Karpas-422 (cell line): Measurements from ENCODE around the gene ITGAD. TPM values are rescaled to one million over a fixed set of nuclear protein-coding genes. Genes with fewer than 3 reads are reported as not detected.
"Not testable (repeated sequence)": the region's sequence is repeated elsewhere in the genome, so short reads cannot be mapped to it uniquely, and the experiment has no call there.

Source experiments
- DNase-seq: peaks from one replicate; pipeline ENCODE4 v3.0.0-alpha.2; 2015
- H2AFZ ChIP-seq: fragments of 200-600 bp; sonication (generic); 2 replicates; pipeline ENCODE4 v1.6.1; 2014; ENCODE audit warnings: antibody characterized with exemption, low read length, mixed read lengths
- H3K27ac ChIP-seq: fragments of 200-600 bp; sonication (generic); 2 replicates; pipeline ENCODE4 v1.5.1; 2014; ENCODE audit warnings: mild to moderate bottlenecking, low read length, moderate library complexity
- H3K27me3 ChIP-seq: fragments of 200-600 bp; sonication (generic); 2 replicates; pipeline ENCODE4 v1.6.1; 2014; ENCODE audit warnings: low read length, mixed read lengths
- H3K36me3 ChIP-seq: fragments of 200-600 bp; sonication (generic); 2 replicates; pipeline ENCODE4 v1.6.1; 2014; ENCODE audit warnings: low read length, mixed read lengths; ENCODE audit not compliant: insufficient read depth
- H3K4me1 ChIP-seq: fragments of 200-600 bp; sonication (generic); 2 replicates; pipeline ENCODE4 v1.6.1; 2014; ENCODE audit warnings: mild to moderate bottlenecking, low read length, mixed read lengths
- H3K4me2 ChIP-seq: fragments of 200-600 bp; sonication (generic); 2 replicates; pipeline ENCODE4 v1.6.1; 2014; ENCODE audit warnings: low read length, low read depth, mild to moderate bottlenecking; ENCODE audit not compliant: poor library complexity, severe bottlenecking
- H3K4me3 ChIP-seq: fragments of 200-600 bp; sonication (generic); 2 replicates; pipeline ENCODE4 v1.5.1; 2014; ENCODE audit warnings: mild to moderate bottlenecking, antibody characterized with exemption, low read length, mixed read lengths
- H3K79me2 ChIP-seq: fragments of 200-600 bp; sonication (generic); 2 replicates; pipeline ENCODE4 v1.6.1; 2014; ENCODE audit warnings: mild to moderate bottlenecking, low read length, mixed read lengths
- H3K9ac ChIP-seq: fragments of 200-600 bp; sonication (generic); 2 replicates; pipeline ENCODE4 v1.6.0; 2014; ENCODE audit warnings: low read length
- H3K9me2 ChIP-seq: fragments of 200-600 bp; sonication (generic), shearing (Covaris generic); replicated peaks from 2 replicates; pipeline ENCODE4 v1.6.0; 2014; ENCODE audit warnings: mild to moderate bottlenecking, low read length, moderate library complexity; ENCODE audit not compliant: insufficient read depth
- H3K9me3 ChIP-seq: fragments of 300-700, 200-600 bp; sonication (generic); 2 replicates; pipeline ENCODE4 v1.6.1; 2014; ENCODE audit warnings: low read length, mixed read lengths
- H4K20me1 ChIP-seq: fragments of 200-600 bp; sonication (generic); 2 replicates; pipeline ENCODE4 v1.6.1; 2014; ENCODE audit warnings: mild to moderate bottlenecking, antibody characterized with exemption, low read length, low read depth; ENCODE audit not compliant: insufficient read depth
- total RNA-seq: library from RNA; depleted of rRNA; stranded (reverse); fragments of >200 nt; shearing (Covaris generic); gene quantifications from 2 replicates; pipeline ENCODE4 v1.2.3, GENCODE V29; 2014; ENCODE audit warnings: low replicate concordance

Gene ITGAD
- total RNA-seq, 1 experiment from 2014 or later, result not detected

- H3K27me3 ChIP-seq, result no peaks in the 10 kb centered on the region
- H3K79me2 ChIP-seq, result no peaks in the 10 kb centered on the region
- no peak overlapping the region for H3K27ac ChIP-seq
- no peak overlapping the region for H3K9ac ChIP-seq
- no peaks in the 10 kb centered on the region for H3K9me3 ChIP-seq
- no peak overlapping the region for H3K4me3 ChIP-seq
- no peak overlapping the region for H2AFZ ChIP-seq
- DNase-seq, result peak; percentile 12
- H4K20me1 ChIP-seq, result no peaks in the 10 kb centered on the region
- no peak overlapping the region for H3K4me2 ChIP-seq
- H3K9me2 ChIP-seq, result no peaks in the 10 kb centered on the region
- H3K36me3 ChIP-seq, result no peaks in the 10 kb centered on the region
- H3K4me1 ChIP-seq, result peaks cover 24% of the 10 kb centered on the region
Observed at GRCh38 chr16:31436221-31437045, 43.3 kb downstream of the ITGAD start.

- no peak overlapping the region for H3K4me3 ChIP-seq
- no peaks in the 10 kb centered on the region for H3K9me3 ChIP-seq
- H3K27me3 ChIP-seq, result no peaks in the 10 kb centered on the region
- H3K4me1 ChIP-seq, result peaks cover 29% of the 10 kb centered on the region
- no peaks in the 10 kb centered on the region for H3K9me2 ChIP-seq
- no peaks in the 10 kb centered on the region for H3K79me2 ChIP-seq
- H4K20me1 ChIP-seq, result no peaks in the 10 kb centered on the region
- H3K27ac ChIP-seq, result no peak overlapping the region
- no peaks in the 10 kb centered on the region for H3K36me3 ChIP-seq
- no peak overlapping the region for H3K9ac ChIP-seq
- H3K4me2 ChIP-seq, result peak overlapping the region; percentile 73
- no peak overlapping the region for H2AFZ ChIP-seq
- DNase-seq, result no peak
Observed at GRCh38 chr16:31438414-31438813, 45.3 kb downstream of the ITGAD start.

GRCh38 chr16:31439023-31439422 lies 45.9 kb downstream of the ITGAD start:
- peak overlapping the region; percentile 39 for H3K9ac ChIP-seq
- peak overlapping the region; percentile 73 for H3K4me2 ChIP-seq
- not testable (repeated sequence) for H3K9me3 ChIP-seq, H4K20me1 ChIP-seq, H3K27me3 ChIP-seq, H3K36me3 ChIP-seq, H2AFZ ChIP-seq, H3K79me2 ChIP-seq, H3K9me2 ChIP-seq
- peak; percentile 78 for DNase-seq
- peak overlapping the region; percentile 22; the same call in 1 of the 2 replicates for H3K4me3 ChIP-seq
- H3K27ac ChIP-seq, result 0 out of 2 replicates have a peak overlapping the region, but pooled peaks have one; percentile 16
- H3K4me1 ChIP-seq, result peaks cover 29% of the 10 kb centered on the region

GRCh38 chr16:31439519-31439918 lies 46.4 kb downstream of the ITGAD start:
- Histone ChIP-seq H3K9ac (peak overlapping the region; percentile 39), H3K4me1 (peaks cover 29% of the 10 kb centered on the region), H2AFZ (peak overlapping the region; percentile 44; the same call in 1 of the 2 replicates), H3K4me2 (peak overlapping the region; percentile 73), H3K4me3 (peak overlapping the region; percentile 22; the same call in 1 of the 2 replicates), H3K79me2 (no peaks in the 10 kb centered on the region), H4K20me1 (no peaks in the 10 kb centered on the region), H3K9me3 (no peaks in the 10 kb centered on the region), H3K36me3 (no peaks in the 10 kb centered on the region), H3K9me2 (no peaks in the 10 kb centered on the region), H3K27ac (0 out of 2 replicates have a peak overlapping the region, but pooled peaks have one; percentile 16), H3K27me3 (no peaks in the 10 kb centered on the region)
- DNase-seq, result peak; percentile 45

GRCh38 chr16:31440516-31441184 lies 47.5 kb downstream of the ITGAD start:
- no peak overlapping the region for H3K4me2 ChIP-seq
- no peak overlapping the region for H2AFZ ChIP-seq
- H3K4me1 ChIP-seq, result peaks cover 29% of the 10 kb centered on the region
- no peak overlapping the region for H3K4me3 ChIP-seq
- H3K9me3 ChIP-seq, result no peaks in the 10 kb centered on the region
- H3K79me2 ChIP-seq, result no peaks in the 10 kb centered on the region
- H3K27me3 ChIP-seq, result no peaks in the 10 kb centered on the region
- no peak for DNase-seq
- no peaks in the 10 kb centered on the region for H3K9me2 ChIP-seq
- no peak overlapping the region for H3K9ac ChIP-seq
- H4K20me1 ChIP-seq, result no peaks in the 10 kb centered on the region
- H3K36me3 ChIP-seq, result no peaks in the 10 kb centered on the region
- H3K27ac ChIP-seq, result no peak overlapping the region

- Histone ChIP-seq H3K79me2 (no peaks in the 10 kb centered on the region), H3K9me2 (no peaks in the 10 kb centered on the region), H3K4me3 (no peak overlapping the region), H3K4me2 (no peak overlapping the region), H3K27ac (no peak overlapping the region), H2AFZ (no peak overlapping the region), H3K9me3 (no peaks in the 10 kb centered on the region), H3K9ac (no peak overlapping the region), H3K4me1 (peaks cover 29% of the 10 kb centered on the region), H3K27me3 (no peaks in the 10 kb centered on the region), H4K20me1 (no peaks in the 10 kb centered on the region), H3K36me3 (no peaks in the 10 kb centered on the region)
- DNase-seq, result no peak
Observed at GRCh38 chr16:31441956-31442355, 48.8 kb downstream of the ITGAD start.

GRCh38 chr16:31445931-31446330 lies 52.8 kb downstream of the ITGAD start:
- H3K79me2 ChIP-seq, H3K9me2 ChIP-seq, H3K36me3 ChIP-seq, H3K4me1 ChIP-seq, H2AFZ ChIP-seq, H3K27me3 ChIP-seq, H4K20me1 ChIP-seq, H3K9me3 ChIP-seq, H3K9ac ChIP-seq, DNase-seq, H3K27ac ChIP-seq, H3K4me2 ChIP-seq, H3K4me3 ChIP-seq: not testable (repeated sequence)

- no peaks in the 10 kb centered on the region for H3K4me1 ChIP-seq
- peaks cover 12% of the 10 kb centered on the region; the same call in 1 of the 2 replicates for H4K20me1 ChIP-seq
- H3K9me2 ChIP-seq, result no peaks in the 10 kb centered on the region
- H3K4me2 ChIP-seq, result no peak overlapping the region
- H3K27me3 ChIP-seq, result no peaks in the 10 kb centered on the region
- H2AFZ ChIP-seq, result no peak overlapping the region
- DNase-seq, result no peak
- no peaks in the 10 kb centered on the region for H3K79me2 ChIP-seq
- no peak overlapping the region for H3K27ac ChIP-seq
- H3K4me3 ChIP-seq, result no peak overlapping the region
- H3K36me3 ChIP-seq, result no peaks in the 10 kb centered on the region
- H3K9ac ChIP-seq, result no peak overlapping the region
- H3K9me3 ChIP-seq, result no peaks in the 10 kb centered on the region
Observed at GRCh38 chr16:31451201-31451600, 58.1 kb downstream of the ITGAD start.
